ENCODE measurements around the gene HBM.

DNA sequence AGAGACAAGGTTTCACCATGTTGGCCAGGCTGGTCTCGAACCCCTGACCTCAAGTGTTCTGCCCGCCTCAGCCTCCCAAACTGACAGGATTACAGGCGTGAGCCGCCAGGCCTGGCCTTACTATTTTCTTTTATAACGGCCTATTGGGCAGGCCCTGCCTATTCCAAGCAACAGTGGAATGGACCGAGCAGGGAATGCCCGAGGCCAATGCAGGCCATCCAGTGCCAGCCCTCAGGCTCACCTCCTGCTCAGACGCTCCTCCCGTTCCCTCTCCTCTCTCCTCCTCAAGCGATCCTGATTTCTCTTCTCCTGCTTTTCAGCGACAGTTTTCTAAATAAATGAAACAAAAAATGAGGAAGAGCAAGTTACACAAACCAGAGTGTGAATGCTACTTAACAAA lies 26.9 kb downstream of the HBM start:
- TF ChIP-seq, protein P1, sequence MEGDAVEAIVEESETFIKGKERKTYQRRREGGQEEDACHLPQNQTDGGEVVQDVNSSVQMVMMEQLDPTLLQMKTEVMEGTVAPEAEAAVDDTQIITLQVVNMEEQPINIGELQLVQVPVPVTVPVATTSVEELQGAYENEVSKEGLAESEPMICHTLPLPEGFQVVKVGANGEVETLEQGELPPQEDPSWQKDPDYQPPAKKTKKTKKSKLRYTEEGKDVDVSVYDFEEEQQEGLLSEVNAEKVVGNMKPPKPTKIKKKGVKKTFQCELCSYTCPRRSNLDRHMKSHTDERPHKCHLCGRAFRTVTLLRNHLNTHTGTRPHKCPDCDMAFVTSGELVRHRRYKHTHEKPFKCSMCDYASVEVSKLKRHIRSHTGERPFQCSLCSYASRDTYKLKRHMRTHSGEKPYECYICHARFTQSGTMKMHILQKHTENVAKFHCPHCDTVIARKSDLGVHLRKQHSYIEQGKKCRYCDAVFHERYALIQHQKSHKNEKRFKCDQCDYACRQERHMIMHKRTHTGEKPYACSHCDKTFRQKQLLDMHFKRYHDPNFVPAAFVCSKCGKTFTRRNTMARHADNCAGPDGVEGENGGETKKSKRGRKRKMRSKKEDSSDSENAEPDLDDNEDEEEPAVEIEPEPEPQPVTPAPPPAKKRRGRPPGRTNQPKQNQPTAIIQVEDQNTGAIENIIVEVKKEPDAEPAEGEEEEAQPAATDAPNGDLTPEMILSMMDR (IDR thresholded peaks at IDR 0.05) = no peak
- TF ChIP-seq POLR2A (IDR thresholded peaks at IDR 0.05) (no peak), POLR2AphosphoS5 (IDR thresholded peaks at IDR 0.05) (no peak)
